ENCODE results near the gene CTSA.

DNA sequence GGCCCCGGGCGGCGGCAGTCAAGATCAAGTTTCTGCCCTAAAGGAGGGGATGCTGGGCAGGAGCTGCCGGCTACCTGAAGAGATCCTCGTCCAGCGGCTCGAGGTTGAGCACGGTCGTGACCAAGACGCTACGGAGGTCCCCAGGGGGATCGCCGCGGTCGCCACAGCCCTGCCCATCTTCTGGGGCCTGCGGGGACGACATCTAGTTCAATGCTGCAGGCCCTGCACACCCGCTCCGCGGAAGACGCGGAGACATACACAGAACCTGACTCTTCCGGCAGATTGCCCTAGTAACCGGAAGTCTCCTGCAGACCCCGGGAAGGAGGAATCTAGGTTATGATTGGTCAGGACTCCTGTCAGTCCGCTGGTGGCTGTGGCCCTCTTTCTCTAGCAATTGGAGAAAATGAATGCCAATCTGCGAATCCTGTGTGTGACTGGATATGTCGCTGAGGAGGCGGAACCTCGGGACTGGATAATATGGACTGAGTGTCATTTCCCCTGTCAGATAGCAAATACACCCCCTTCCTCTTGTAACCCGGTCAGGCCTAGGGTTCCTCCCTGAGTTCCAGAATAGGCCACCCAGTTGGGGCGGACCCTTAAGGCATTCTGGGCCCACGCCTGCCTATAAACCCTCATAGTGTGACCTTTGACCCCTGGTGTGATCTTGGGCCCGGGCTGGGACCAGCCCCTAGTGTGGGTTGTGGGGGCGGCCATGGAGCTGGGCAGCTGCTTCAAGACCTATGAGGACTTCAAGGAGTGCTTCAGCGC, 33.8 kb upstream of the CTSA start, which contains the start of the genes ACOT8 and ZSWIM3:
- TF ChIP-seq, protein P1, sequence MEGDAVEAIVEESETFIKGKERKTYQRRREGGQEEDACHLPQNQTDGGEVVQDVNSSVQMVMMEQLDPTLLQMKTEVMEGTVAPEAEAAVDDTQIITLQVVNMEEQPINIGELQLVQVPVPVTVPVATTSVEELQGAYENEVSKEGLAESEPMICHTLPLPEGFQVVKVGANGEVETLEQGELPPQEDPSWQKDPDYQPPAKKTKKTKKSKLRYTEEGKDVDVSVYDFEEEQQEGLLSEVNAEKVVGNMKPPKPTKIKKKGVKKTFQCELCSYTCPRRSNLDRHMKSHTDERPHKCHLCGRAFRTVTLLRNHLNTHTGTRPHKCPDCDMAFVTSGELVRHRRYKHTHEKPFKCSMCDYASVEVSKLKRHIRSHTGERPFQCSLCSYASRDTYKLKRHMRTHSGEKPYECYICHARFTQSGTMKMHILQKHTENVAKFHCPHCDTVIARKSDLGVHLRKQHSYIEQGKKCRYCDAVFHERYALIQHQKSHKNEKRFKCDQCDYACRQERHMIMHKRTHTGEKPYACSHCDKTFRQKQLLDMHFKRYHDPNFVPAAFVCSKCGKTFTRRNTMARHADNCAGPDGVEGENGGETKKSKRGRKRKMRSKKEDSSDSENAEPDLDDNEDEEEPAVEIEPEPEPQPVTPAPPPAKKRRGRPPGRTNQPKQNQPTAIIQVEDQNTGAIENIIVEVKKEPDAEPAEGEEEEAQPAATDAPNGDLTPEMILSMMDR (IDR thresholded peaks at IDR 0.05), result no peak
- TF ChIP-seq EZH2phosphoT487 (IDR thresholded peaks at IDR 0.05), result no peak

Data from neural progenitor cell (in vitro differentiated cells).